Right lobe of liver (tissue), 6 donors: ENCODE data around the gene C3orf49. TPM values are rescaled to one million over a fixed set of nuclear protein-coding genes. Genes with fewer than 3 reads are reported as not detected.

ENCODE experiments used
- ATAC-seq, 4 donors: fragments of 200-7000 bp; cut with Tn5 transposase; one replicate each; pipeline ENCODE4 v1.9.1; 2020; ENCODE audit warnings: mild to moderate bottlenecking in 4 of 4, moderate library complexity in 4 of 4
- DNase-seq, 3 donors: peaks; one replicate each; pipeline ENCODE4 v3.0.0-alpha.2; 2020
- H3K27ac ChIP-seq, 3 donors: fragments of 200-600 bp; one replicate each; pipeline ENCODE4 v1.8.0; 2022
- H3K27me3 ChIP-seq, 2 donors: fragments of 200-600 bp; one replicate each; pipeline ENCODE4 v1.8.0; 2022
- H3K36me3 ChIP-seq, 4 donors: fragments of 200-600 bp; sonication (generic) in 1 of 4; one replicate each; pipeline versions ENCODE4 v1.5.1 to v1.8.0; 2017 to 2022; ENCODE audit warnings: control low read depth in 1 of 4
- H3K4me1 ChIP-seq, 4 donors: fragments of 200-600 bp; sonication (generic) in 1 of 4; one replicate each; pipeline versions ENCODE4 v1.5.1 to v1.8.0; 2017 to 2022; ENCODE audit warnings: control low read depth in 1 of 4
- H3K4me3 ChIP-seq, 3 donors: fragments of 200-600 bp; one replicate each; pipeline ENCODE4 v1.8.0; 2022
- H3K9me3 ChIP-seq, 4 donors: fragments of 200-600 bp; sonication (generic) in 1 of 4; one replicate each; pipeline versions ENCODE4 v1.5.1 to v1.8.0; 2017 to 2022; ENCODE audit warnings: control low read depth in 1 of 4
- POLR2A ChIP-seq: fragments of 450-650 bp; IDR thresholded peaks from one replicate; pipeline ENCODE4 v1.6.1; 2017; ENCODE audit warnings: antibody characterized with exemption, mild to moderate bottlenecking
- WGBS: methylation state at CpG from one replicate; pipeline ENCODE4 v1.1.6; 2018; ENCODE audit warnings: low coverage, low lambda C conversion rate; ENCODE audit not compliant: insufficient coverage; ENCODE audit errors: missing lambda C conversion rate; 5-methylcytosine and 5-hydroxymethylcytosine counted together
- intact Hi-C, 2 donors: fragments of 100-400 bp; cut with DNase I; formaldehyde crosslinking; loops; one replicate each; pipeline versions ENCODE4 v1.11.2 to v1.14.1; 2022
- total RNA-seq, 6 experiments: library from RNA; depleted of rRNA in 2 of 6; stranded (reverse); fragments of >200 nt in 2 of 6; fragmentation: NEBNext Ultra II Directional in 3 of 6; extraction: Animal tissue kit (Norgen Biotek cat#: 25700) in 3 of 6; gene quantifications; one replicate each; pipeline versions ENCODE4 v1.1.0 to v1.2.4, GENCODE V29; 2016 to 2023
- TF ChIP-seq, protein P1 (sequence below), 4 donors: fragments of 200-600 bp in 3 of 4; fragments of 450-650 bp in 1 of 4; IDR thresholded peaks; one replicate each; pipeline versions ENCODE4 v1.5.1 to v1.8.0; 2016 to 2022; ENCODE audit warnings: antibody characterized with exemption in 4 of 4, mild to moderate bottlenecking in 2 of 4
- donor health status: DM: no; HTN: yes; CAD: no.
- donor health status: DM: no; HTN: no; CAD: no.
- donor health status: DM: no; HTN: no; CAD: no.
- donor health status: DM: no; HTN: yes; CAD: no.
- donor health status: DM: no; HTN: yes; CAD: no.

C3orf49 gene
- total RNA-seq, 6 experiments from 2014 or later: not detected

DNA sequence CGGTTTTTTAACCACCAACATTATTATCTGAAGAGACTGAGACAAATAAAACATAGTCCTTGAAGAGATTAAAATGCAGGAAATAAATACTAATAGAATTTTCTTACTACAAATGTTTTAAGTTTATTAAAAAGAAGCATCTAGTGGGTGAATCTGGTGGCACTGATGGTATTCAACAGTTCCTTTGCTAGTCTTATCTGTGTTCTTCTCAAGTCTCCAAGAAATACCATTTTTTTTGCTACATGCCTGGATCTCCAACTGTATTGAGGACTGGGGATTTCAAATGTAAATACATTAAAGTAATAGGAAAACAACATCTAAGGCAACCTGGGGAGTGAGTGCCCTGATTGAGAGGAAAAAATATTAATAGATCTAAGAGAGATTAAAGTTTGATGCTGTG, 22.6 kb downstream of the C3orf49 start:
- no peaks in the 10 kb centered on the region for H3K27me3 ChIP-seq
- ATAC-seq: no peak
- no peaks in the 10 kb centered on the region for H3K36me3 ChIP-seq
- H3K4me1 ChIP-seq: no peaks in the 10 kb centered on the region
- intact Hi-C loops: no loop called here
- TF ChIP-seq, protein P1, sequence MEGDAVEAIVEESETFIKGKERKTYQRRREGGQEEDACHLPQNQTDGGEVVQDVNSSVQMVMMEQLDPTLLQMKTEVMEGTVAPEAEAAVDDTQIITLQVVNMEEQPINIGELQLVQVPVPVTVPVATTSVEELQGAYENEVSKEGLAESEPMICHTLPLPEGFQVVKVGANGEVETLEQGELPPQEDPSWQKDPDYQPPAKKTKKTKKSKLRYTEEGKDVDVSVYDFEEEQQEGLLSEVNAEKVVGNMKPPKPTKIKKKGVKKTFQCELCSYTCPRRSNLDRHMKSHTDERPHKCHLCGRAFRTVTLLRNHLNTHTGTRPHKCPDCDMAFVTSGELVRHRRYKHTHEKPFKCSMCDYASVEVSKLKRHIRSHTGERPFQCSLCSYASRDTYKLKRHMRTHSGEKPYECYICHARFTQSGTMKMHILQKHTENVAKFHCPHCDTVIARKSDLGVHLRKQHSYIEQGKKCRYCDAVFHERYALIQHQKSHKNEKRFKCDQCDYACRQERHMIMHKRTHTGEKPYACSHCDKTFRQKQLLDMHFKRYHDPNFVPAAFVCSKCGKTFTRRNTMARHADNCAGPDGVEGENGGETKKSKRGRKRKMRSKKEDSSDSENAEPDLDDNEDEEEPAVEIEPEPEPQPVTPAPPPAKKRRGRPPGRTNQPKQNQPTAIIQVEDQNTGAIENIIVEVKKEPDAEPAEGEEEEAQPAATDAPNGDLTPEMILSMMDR (IDR thresholded peaks at IDR 0.05): no peak
- no peak for TF ChIP-seq POLR2A
- no peak overlapping the region for H3K27ac ChIP-seq
- no peak overlapping the region for H3K4me3 ChIP-seq
- H3K9me3 ChIP-seq: no peaks in the 10 kb centered on the region
- no peak for DNase-seq
- 0% methylated on average over 1 of the region's 1 CpG for WGBS

GRCh38 chr3:63842127-63842526, 23.0 kb downstream of the C3orf49 start:
- intact Hi-C loops: no loop called here
- Histone ChIP-seq H3K4me1 (no peaks in the 10 kb centered on the region), H3K36me3 (no peaks in the 10 kb centered on the region), H3K27ac (no peak overlapping the region), H3K27me3 (no peaks in the 10 kb centered on the region), H3K9me3 (no peaks in the 10 kb centered on the region), H3K4me3 (no peak overlapping the region)
- ATAC-seq: no peak
- no peak for TF ChIP-seq POLR2A
- TF ChIP-seq, protein P1 (IDR thresholded peaks at IDR 0.05): no peak
- no peak for DNase-seq

- H3K4me1 ChIP-seq: peaks cover 0 to 4% (median 0%) of the 10 kb centered on the region in 4 donors
- 80% methylated on average over 4 of the region's 4 CpGs for WGBS
- H3K4me3 ChIP-seq: no peak overlapping the region
- no peaks in the 10 kb centered on the region for H3K9me3 ChIP-seq
- intact Hi-C loops: no loop called here
- TF ChIP-seq, protein P1 (IDR thresholded peaks at IDR 0.05): no peak
- TF ChIP-seq POLR2A: no peak
- DNase-seq: no peak
- H3K27me3 ChIP-seq: no peaks in the 10 kb centered on the region
- no peak for ATAC-seq
- H3K27ac ChIP-seq: no peak overlapping the region
- no peaks in the 10 kb centered on the region for H3K36me3 ChIP-seq
Observed at GRCh38 chr3:63845215-63845614, 26.1 kb downstream of the C3orf49 start.

DNA sequence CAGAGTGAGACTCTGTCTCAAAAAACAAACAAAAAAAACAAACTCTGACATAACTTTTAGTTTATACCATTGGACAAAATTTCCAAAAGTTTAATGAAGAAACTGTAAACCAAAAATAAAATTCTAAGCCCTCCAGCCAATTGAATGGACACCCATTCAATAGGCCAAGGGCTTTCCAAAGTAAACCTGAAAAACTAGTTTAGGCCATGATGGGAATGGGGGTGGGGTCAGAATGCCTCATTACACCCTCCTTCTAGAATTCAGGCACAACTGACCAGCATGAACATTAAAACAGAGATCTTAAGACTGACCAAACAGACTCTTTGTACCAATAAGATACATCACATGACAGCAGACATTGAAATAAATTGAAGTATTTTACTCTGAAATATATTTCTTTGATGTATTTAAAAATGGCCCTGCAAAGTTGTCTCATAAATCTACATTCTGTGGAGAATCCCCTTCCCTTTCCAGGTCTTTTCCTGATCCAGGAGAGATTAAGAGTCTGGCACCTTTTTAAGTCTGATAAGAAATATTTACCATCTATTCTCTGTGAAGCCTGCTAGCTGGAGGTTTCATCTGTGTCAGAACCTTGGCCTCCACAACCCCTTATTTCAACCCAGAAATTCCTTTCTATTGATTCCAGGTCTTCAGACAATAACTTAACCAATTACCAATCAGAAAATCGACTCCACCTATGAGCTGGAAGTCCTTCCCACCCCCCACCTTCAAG, 28.8 kb downstream of the C3orf49 start:
- ATAC-seq: no peak
- 75% methylated on average over 1 of the region's 1 CpG for WGBS
- Histone ChIP-seq H3K4me3 (no peak overlapping the region), H3K9me3 (no peaks in the 10 kb centered on the region), H3K27me3 (no peaks in the 10 kb centered on the region), H3K27ac (no peak overlapping the region), H3K36me3 (no peaks in the 10 kb centered on the region), H3K4me1 (peaks cover 0 to 4% (median 0%) of the 10 kb centered on the region in 4 donors)
- no peak for TF ChIP-seq POLR2A
- TF ChIP-seq, protein P1 (IDR thresholded peaks at IDR 0.05): no peak
- intact Hi-C loops: no loop called here
- DNase-seq: no peak

DNA sequence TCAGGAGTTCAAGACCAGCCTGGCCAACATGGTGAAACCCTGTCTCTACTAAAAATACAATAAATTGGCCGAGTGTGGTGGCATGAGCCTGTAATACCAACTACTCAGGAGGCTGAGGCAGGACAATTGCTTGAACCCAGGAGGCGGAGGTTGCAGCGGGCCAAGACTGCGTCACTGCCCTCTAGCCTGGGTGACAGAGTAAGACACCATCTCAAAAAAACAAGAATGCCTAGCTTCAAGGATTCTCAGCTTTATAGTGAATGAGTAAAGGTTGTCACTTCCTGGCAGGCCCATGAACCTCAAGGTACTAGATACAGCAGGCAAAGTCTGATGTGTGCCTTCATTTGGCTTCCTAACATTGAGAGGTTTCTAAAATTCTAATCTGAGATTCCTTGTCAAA, 30.1 kb downstream of the C3orf49 start:
- ATAC-seq: no peak
- no peak for TF ChIP-seq POLR2A
- TF ChIP-seq, protein P1 (IDR thresholded peaks at IDR 0.05): no peak
- no peak overlapping the region for H3K27ac ChIP-seq
- no peaks in the 10 kb centered on the region for H3K9me3 ChIP-seq
- no peaks in the 10 kb centered on the region for H3K36me3 ChIP-seq
- 93% methylated on average over 4 of the region's 4 CpGs for WGBS
- intact Hi-C loops: no loop called here
- H3K4me3 ChIP-seq: no peak overlapping the region
- H3K4me1 ChIP-seq: peaks cover 0 to 4% (median 0%) of the 10 kb centered on the region in 4 donors
- no peak for DNase-seq
- H3K27me3 ChIP-seq: no peaks in the 10 kb centered on the region
